ENCODE results near the gene UGT3A1. TPM values are rescaled to one million over a fixed set of nuclear protein-coding genes. Genes with fewer than 3 reads are reported as not detected.

UGT3A1 gene
- total and polyA plus RNA-seq, 8 donors = 0.92 TPM; not detected in 7

- no peak for DNase-seq
- no peaks in the 10 kb centered on the region for H3K4me1 ChIP-seq
- intact Hi-C loops (cut with DNase I; ENCODE audit: low total_unique reads) = no loop called here
- H3K27me3 ChIP-seq = peaks cover 0 to 25% (median 0%) of the 10 kb centered on the region in 3 donors
- 47 to 63% (median 59%) methylated on average over 4 of the region's 4 CpGs for WGBS, 5 donors
- TF ChIP-seq CTCF (IDR thresholded peaks at IDR 0.05) = no peak
- H3K9me3 ChIP-seq = no peaks in the 10 kb centered on the region
- no peak overlapping the region for H3K4me3 ChIP-seq
- H3K27ac ChIP-seq = no peak overlapping the region
- H3K36me3 ChIP-seq = no peaks in the 10 kb centered on the region
These were observed 72.0 kb downstream of the UGT3A1 start for GRCh38 chr5:35919191-35919590.

GRCh38 chr5:35908814-35909213, 82.4 kb downstream of the UGT3A1 start:
- Histone ChIP-seq H3K9me3 (peaks cover 0 to 12% (median 4%) of the 10 kb centered on the region in 4 donors), H3K36me3 (no peaks in the 10 kb centered on the region), H3K4me3 (no peak overlapping the region), H3K27ac (no peak overlapping the region), H3K4me1 (no peaks in the 10 kb centered on the region), H3K27me3 (no peaks in the 10 kb centered on the region)
- TF ChIP-seq EP300 (IDR thresholded peaks at IDR 0.05) (no peak), CTCF (IDR thresholded peaks at IDR 0.05) (no peak), POLR2A (IDR thresholded peaks at IDR 0.05) (no peak), POLR2AphosphoS5 (IDR thresholded peaks at IDR 0.05) (no peak)
- no peak for DNase-seq
- intact Hi-C loops (cut with DNase I; ENCODE audit: low total_unique reads) = no loop called here

GRCh38 chr5:35908228-35908627, 83.0 kb downstream of the UGT3A1 start:
- Histone ChIP-seq H3K36me3 (no peaks in the 10 kb centered on the region), H3K9me3 (peaks cover 0 to 12% (median 4%) of the 10 kb centered on the region in 4 donors), H3K27me3 (no peaks in the 10 kb centered on the region), H3K4me1 (no peaks in the 10 kb centered on the region), H3K27ac (no peak overlapping the region), H3K4me3 (no peak overlapping the region)
- no peak for DNase-seq
- intact Hi-C loops (cut with DNase I; ENCODE audit: low total_unique reads) = no loop called here
- WGBS, 5 donors = 25 to 62% (median 41%) methylated on average over 1 of the region's 1 CpG
- TF ChIP-seq CTCF (IDR thresholded peaks at IDR 0.05) (no peak), POLR2A (IDR thresholded peaks at IDR 0.05) (no peak), EP300 (IDR thresholded peaks at IDR 0.05) (no peak), POLR2AphosphoS5 (IDR thresholded peaks at IDR 0.05) (no peak)

- no peaks in the 10 kb centered on the region for H3K27me3 ChIP-seq
- no peak overlapping the region for H3K27ac ChIP-seq
- intact Hi-C loops (cut with DNase I; ENCODE audit: low total_unique reads) = no loop called here
- H3K9me3 ChIP-seq = no peaks in the 10 kb centered on the region
- H3K4me3 ChIP-seq = no peak overlapping the region
- WGBS, 5 donors = 74 to 81% (median 80%) methylated on average over 11 of the region's 11 CpGs
- TF ChIP-seq CTCF (IDR thresholded peaks at IDR 0.05) (no peak), POLR2A (IDR thresholded peaks at IDR 0.05) (no peak), EP300 (IDR thresholded peaks at IDR 0.05) (no peak), POLR2AphosphoS5 (IDR thresholded peaks at IDR 0.05) (no peak)
- no peaks in the 10 kb centered on the region for H3K4me1 ChIP-seq
- no peaks in the 10 kb centered on the region for H3K36me3 ChIP-seq
- no peak for DNase-seq
These were observed 86.6 kb downstream of the UGT3A1 start for GRCh38 chr5:35904443-35905132.
